Common myeloid progenitor, CD34-positive (primary cell): ENCODE data around the gene TMEM219.
A peak's percentile ranks its signal among the peaks of the same experiment; 100 is the strongest.
"Not testable (repeated sequence)": the region's sequence is repeated elsewhere in the genome, so short reads cannot be mapped to it uniquely, and the experiment has no call there.

Experiments used
- CTCF ChIA-PET: fragments of 350-600 bp; sonication (Branson Sonifier 250); formaldehyde crosslinking; loops from one replicate; lab custom pipeline; 2021; ENCODE audit warnings: antibody characterized with exemption; lab: Charles Lee
- POLR2A ChIA-PET: fragments of 350-600 bp; sonication (Branson Sonifier 250); formaldehyde crosslinking; loops from one replicate; lab custom pipeline; 2021; ENCODE audit warnings: antibody characterized with exemption; lab: Charles Lee
- DNase-seq, 3 donors: peaks; one replicate each; pipeline versions ENCODE4 v3.0.0 to v3.0.0-alpha.2; 2013
- H3K27ac ChIP-seq, 2 experiments: 1 replicate in 1 of 2; 2 replicates in 1 of 2; pipeline ENCODE4 v1.7.0; 2013; ENCODE audit warnings: inconsistent platforms in 2 of 2, low read length in 2 of 2, mild to moderate bottlenecking in 2 of 2, low read depth in 1 of 2, moderate library complexity in 1 of 2; ENCODE audit not compliant: severe bottlenecking in 2 of 2, insufficient read depth in 1 of 2, poor library complexity in 1 of 2
- H3K27me3 ChIP-seq, 5 experiments: replicated peaks in 2 of 5; 1 replicate in 3 of 5; 2 replicates in 2 of 5; pipeline versions ENCODE4 v1.6.1 to v1.7.0; 2013; ENCODE audit warnings: low read length in 4 of 5, mild to moderate bottlenecking in 2 of 5, moderate library complexity in 2 of 5, inconsistent platforms in 1 of 5; ENCODE audit not compliant: insufficient read depth in 5 of 5, control insufficient read depth in 4 of 5
- H3K36me3 ChIP-seq, 4 experiments: 1 replicate in 2 of 4; 2 replicates in 2 of 4; pipeline versions ENCODE4 v1.6.1 to v1.7.0; 2013; ENCODE audit warnings: low read length in 3 of 4, control low read depth in 1 of 4, mild to moderate bottlenecking in 1 of 4; ENCODE audit not compliant: control insufficient read depth in 4 of 4, insufficient read depth in 4 of 4
- H3K4me1 ChIP-seq, 4 experiments: 1 replicate in 3 of 4; 2 replicates in 1 of 4; pipeline versions ENCODE4 v1.6.1 to v1.7.1; 2013; ENCODE audit warnings: low read length in 3 of 4, mild to moderate bottlenecking in 3 of 4, control low read depth in 1 of 4, inconsistent platforms in 1 of 4, moderate library complexity in 1 of 4; ENCODE audit not compliant: control insufficient read depth in 4 of 4, insufficient read depth in 4 of 4; ENCODE audit errors: control extremely low read depth in 1 of 4
- H3K4me3 ChIP-seq, 7 experiments: 1 replicate in 4 of 7; 2 replicates in 3 of 7; pipeline versions ENCODE4 v1.5.1 to v1.7.0; 2013; ENCODE audit warnings: mild to moderate bottlenecking in 7 of 7, low read length in 6 of 7, moderate library complexity in 6 of 7, inconsistent platforms in 2 of 7, low read depth in 2 of 7, control low read depth in 1 of 7; ENCODE audit not compliant: insufficient read depth in 4 of 7, control insufficient read depth in 1 of 7; ENCODE audit errors: extremely low read depth in 1 of 7
- H3K9me3 ChIP-seq, 5 experiments: 1 replicate in 4 of 5; 2 replicates in 1 of 5; pipeline versions ENCODE4 v1.6.1 to v1.7.1; 2013; ENCODE audit warnings: low read length in 4 of 5, mild to moderate bottlenecking in 2 of 5, inconsistent platforms in 1 of 5, low read depth in 1 of 5, moderate library complexity in 1 of 5; ENCODE audit not compliant: control insufficient read depth in 4 of 5, insufficient read depth in 2 of 5; ENCODE audit errors: control extremely low read depth in 1 of 5
- WGBS: methylation state at CpG from one replicate; pipeline ENCODE4 v1.1.5; 2013; ENCODE audit not compliant: insufficient coverage; 5-methylcytosine and 5-hydroxymethylcytosine counted together

Gene TMEM219

GRCh38 chr16:29927070-29927905 lies 34.6 kb upstream of the TMEM219 start:
- ChIA-PET POLR2A (interaction anchor here (1.8 kb wide), 1 partner anchor 16 kb away, joined by 6 read pairs; no protein-coding TSS in a partner anchor), CTCF (interaction anchor here (0.9 to 2.4 kb wide), 6 partner anchors 13 to 77 kb away, joined by 3 to 12 read pairs (median 4); partner anchors contain the start of gene TMEM219)
- H3K9me3 ChIP-seq: no peaks in the 10 kb centered on the region
- H3K4me1 ChIP-seq: peaks cover 0 to 20% (median 17%) of the 10 kb centered on the region in 4 experiments
- H3K27ac ChIP-seq: no peak overlapping the region
- peak overlapping the region in 5 of 7 experiments; percentile 55 to 95 (median 92) for H3K4me3 ChIP-seq
- peaks cover 2 to 11% (median 7%) of the 10 kb centered on the region in 4 experiments for H3K36me3 ChIP-seq
- no peak for DNase-seq
- no peaks in the 10 kb centered on the region for H3K27me3 ChIP-seq
- 91% methylated on average over 9 of the region's 12 CpGs for WGBS

- POLR2A ChIA-PET, H3K36me3 ChIP-seq, DNase-seq, H3K4me1 ChIP-seq, H3K4me3 ChIP-seq, H3K27ac ChIP-seq, H3K27me3 ChIP-seq, H3K9me3 ChIP-seq: not testable (repeated sequence)
- no CpG with 5 or more reads among the region's 2 CpGs for WGBS
- CTCF ChIA-PET: interaction anchor here (0.9 to 1.0 kb wide), 2 partner anchors 30 to 58 kb away, joined by 3 to 4 read pairs; partner anchors contain the start of gene TMEM219
These were observed 30.1 kb upstream of the TMEM219 start for GRCh38 chr16:29931750-29932149.

GRCh38 chr16:29940656-29941055 lies 21.2 kb upstream of the TMEM219 start:
- 80% methylated on average over 3 of the region's 4 CpGs for WGBS
- Histone ChIP-seq H3K27me3 (no peaks in the 10 kb centered on the region), H3K9me3 (peaks cover 0 to 4% (median 0%) of the 10 kb centered on the region in 5 experiments), H3K36me3 (no peaks in the 10 kb centered on the region), H3K4me3 (no peak overlapping the region), H3K27ac (no peak overlapping the region), H3K4me1 (peaks cover 5 to 19% (median 10%) of the 10 kb centered on the region in 4 experiments)
- no peak for DNase-seq
- CTCF ChIA-PET: interaction anchor here (0.6 to 1.8 kb wide), 5 partner anchors 13 to 53 kb away, joined by 3 to 4 read pairs (median 3); partner anchors contain the start of gene KCTD13
- POLR2A ChIA-PET: no interaction called here

GRCh38 chr16:29943846-29944799 lies 17.8 kb upstream of the TMEM219 start:
- 100% methylated on average over 7 of the region's 11 CpGs for WGBS
- H3K4me3 ChIP-seq: no peak overlapping the region
- ChIA-PET CTCF (interaction anchor here (0.7 to 2.2 kb wide), 4 partner anchors 18 to 62 kb away, joined by 3 to 6 read pairs (median 4); partner anchors contain the start of gene TAOK2), POLR2A (interaction anchor here (1.7 kb wide), 1 partner anchor 18 kb away, joined by 6 read pairs; the partner anchor contains the start of gene KCTD13)
- H3K27me3 ChIP-seq: no peaks in the 10 kb centered on the region
- DNase-seq: no peak
- H3K9me3 ChIP-seq: peaks cover 0 to 4% (median 0%) of the 10 kb centered on the region in 5 experiments
- no peaks in the 10 kb centered on the region for H3K36me3 ChIP-seq
- H3K27ac ChIP-seq: peak overlapping the region in 1 of 2 experiments; percentile 73
- H3K4me1 ChIP-seq: peaks cover 5 to 19% (median 10%) of the 10 kb centered on the region in 4 experiments

GRCh38 chr16:29947897-29948296 lies 14.0 kb upstream of the TMEM219 start:
- ChIA-PET CTCF (interaction anchor here (0.6 to 1.2 kb wide), 3 partner anchors 12 to 27 kb away, joined by 3 to 4 read pairs (median 3); no protein-coding TSS in a partner anchor), POLR2A (no interaction called here)
- no CpG with 5 or more reads among the region's 2 CpGs for WGBS
- DNase-seq: no peak
- Histone ChIP-seq H3K27ac (no peak overlapping the region), H3K36me3 (no peaks in the 10 kb centered on the region), H3K4me3 (no peak overlapping the region), H3K9me3 (peaks cover 0 to 3% (median 0%) of the 10 kb centered on the region in 5 experiments), H3K4me1 (peaks cover 3 to 15% (median 8%) of the 10 kb centered on the region in 4 experiments), H3K27me3 (no peaks in the 10 kb centered on the region)

GRCh38 chr16:29950806-29951461 lies 10.9 kb upstream of the TMEM219 start:
- Histone ChIP-seq H3K27ac (no peak overlapping the region), H3K9me3 (peaks cover 0 to 3% (median 0%) of the 10 kb centered on the region in 5 experiments), H3K4me3 (no peak overlapping the region), H3K27me3 (no peaks in the 10 kb centered on the region), H3K36me3 (no peaks in the 10 kb centered on the region), H3K4me1 (no peaks in the 10 kb centered on the region)
- DNase-seq: no peak
- ChIA-PET CTCF (interaction anchor here (1.1 to 1.4 kb wide), 2 partner anchors 10 to 20 kb away, joined by 3 to 4 read pairs; no protein-coding TSS in a partner anchor), POLR2A (interaction anchor here (0.8 kb wide), 1 partner anchor 25 kb away, joined by 3 read pairs; the partner anchor contains the start of gene KCTD13)
- WGBS: 91% methylated on average over 3 of the region's 4 CpGs
